Heart right ventricle (tissue), 16 donors: ENCODE results near the gene IARS1. TPM values are rescaled to one million over a fixed set of nuclear protein-coding genes. Genes with fewer than 3 reads are reported as not detected.

ENCODE experiments used
- ATAC-seq, 8 donors: fragments of 200-7000 bp; cut with Tn5 transposase; one replicate each; pipeline ENCODE4 v1.9.1; 2020; ENCODE audit warnings: mild to moderate bottlenecking in 8 of 8, moderate library complexity in 8 of 8, moderate number of reproducible peaks in 1 of 8
- DNase-seq, 2 donors: peaks; one replicate each; pipeline ENCODE4 v3.0.0-alpha.2; 2020
- H3K27ac ChIP-seq, 10 donors: fragments of 200-600 bp; sonication (generic) in 2 of 10; one replicate each; pipeline versions ENCODE4 v1.5.0 to v1.8.0; 2020 to 2022; ENCODE audit warnings: mild to moderate bottlenecking in 3 of 10
- H3K27me3 ChIP-seq, 7 donors: fragments of 200-600 bp; one replicate each; pipeline ENCODE4 v1.8.0; 2021 to 2022; ENCODE audit warnings: mild to moderate bottlenecking in 2 of 7
- H3K36me3 ChIP-seq, 9 donors: fragments of 200-600 bp; sonication (generic) in 1 of 9; one replicate each; pipeline versions ENCODE4 v1.5.0 to v1.8.0; 2020 to 2022; ENCODE audit warnings: mild to moderate bottlenecking in 2 of 9
- H3K4me1 ChIP-seq, 9 donors: fragments of 200-600 bp; sonication (generic) in 1 of 9; one replicate each; pipeline versions ENCODE4 v1.5.0 to v1.8.0; 2020 to 2022; ENCODE audit warnings: mild to moderate bottlenecking in 4 of 9
- H3K4me3 ChIP-seq, 10 donors: fragments of 200-600 bp; sonication (generic) in 2 of 10; one replicate each; pipeline versions ENCODE4 v1.5.0 to v1.8.0; 2020 to 2022; ENCODE audit warnings: mild to moderate bottlenecking in 7 of 10, moderate library complexity in 2 of 10
- H3K9me3 ChIP-seq, 11 donors: fragments of 200-600 bp in 10 of 11; sonication (generic) in 2 of 11; one replicate each; pipeline versions ENCODE4 v1.5.0 to v1.8.0; 2013 to 2022; ENCODE audit warnings: mild to moderate bottlenecking in 2 of 11, control low read depth in 1 of 11, moderate library complexity in 1 of 11
- WGBS, 2 donors: extraction: QIAGEN DNeasy Blood & Tissue Kit; methylation state at CpG; one replicate each; pipeline ENCODE4 v1.1.7; 2013; ENCODE audit warnings: inconsistent platforms in 1 of 2; 5-methylcytosine and 5-hydroxymethylcytosine counted together
- intact Hi-C, 10 donors: fragments of 100-400 bp; cut with DNase I; formaldehyde crosslinking; loops; one replicate each; pipeline versions ENCODE4 v1.11.1 to v1.14.2; 2022
- polyA plus RNA-seq, 2 donors: library from polyadenylated mRNA; stranded (reverse); fragments of 200-250 nt; gene quantifications; one replicate each; pipeline ENCODE4 v1.2.3, GENCODE V29; 2013
- total RNA-seq, 10 donors: library from RNA; stranded (reverse); fragmentation: NEBNext Ultra II Directional in 3 of 10; extraction: Animal tissue kit (Norgen Biotek cat#: 25700) in 3 of 10; gene quantifications; one replicate each; pipeline versions ENCODE4 v1.2.1 to v1.2.4, GENCODE V29; 2021 to 2023
- TF ChIP-seq, protein P1 (sequence below), 9 donors: fragments of 200-600 bp; sonication (generic) in 2 of 9; IDR thresholded peaks; one replicate each; pipeline versions ENCODE4 v1.5.0 to v1.8.0; 2021 to 2022; ENCODE audit warnings: antibody characterized with exemption in 9 of 9, mild to moderate bottlenecking in 5 of 9, moderate library complexity in 1 of 9
- donor health status: Arrhythmogenic right ventricular cardiomyopathy.
- donor health status: ischemic (EF 13 %, LVEDD 7.1; RV severe dilation, severe dysfunction).
- donor health status: healthy with polysubstance abuse.
- donor health status: DM: no; HTN: yes; CAD: no.
- donor health status: DM: no; HTN: no; CAD: no.
- donor health status: ischemic (EF 25% LVEDD 6.9; RV normal size, moderate dysfunction).
- donor health status: ischemic (EF 25% LVEDD 5.7; RV mildly dilated, moderate dysfunction).
- donor health status: healthy.
- donor health status: DM: yes; HTN: yes; CAD: no.
- donor health status: Ischemic cardiomyopathy.
- donor health status: ischemic (EF 35%, LVEDD 5.7; RV mildly dilated, moderate dysfunction).
- donor health status: nonischemic (EF 11% LVEDD 7.7; RV severe dilation, severe dysfunction).
- donor health status: DM: yes; HTN: yes; CAD: no.
- donor health status: PGD.
- donor health status: ischemic (EF 29% LVEDD 5.4; RV normal size, mild dysfunction).
- donor health status: nonischemic (EF 23%, LVEDD 6.1; RV moderate dilation, normal function).

IARS1 gene
- total and polyA plus RNA-seq, 12 donors: 9.0 to 79.6 (median 60.8) TPM

DNA sequence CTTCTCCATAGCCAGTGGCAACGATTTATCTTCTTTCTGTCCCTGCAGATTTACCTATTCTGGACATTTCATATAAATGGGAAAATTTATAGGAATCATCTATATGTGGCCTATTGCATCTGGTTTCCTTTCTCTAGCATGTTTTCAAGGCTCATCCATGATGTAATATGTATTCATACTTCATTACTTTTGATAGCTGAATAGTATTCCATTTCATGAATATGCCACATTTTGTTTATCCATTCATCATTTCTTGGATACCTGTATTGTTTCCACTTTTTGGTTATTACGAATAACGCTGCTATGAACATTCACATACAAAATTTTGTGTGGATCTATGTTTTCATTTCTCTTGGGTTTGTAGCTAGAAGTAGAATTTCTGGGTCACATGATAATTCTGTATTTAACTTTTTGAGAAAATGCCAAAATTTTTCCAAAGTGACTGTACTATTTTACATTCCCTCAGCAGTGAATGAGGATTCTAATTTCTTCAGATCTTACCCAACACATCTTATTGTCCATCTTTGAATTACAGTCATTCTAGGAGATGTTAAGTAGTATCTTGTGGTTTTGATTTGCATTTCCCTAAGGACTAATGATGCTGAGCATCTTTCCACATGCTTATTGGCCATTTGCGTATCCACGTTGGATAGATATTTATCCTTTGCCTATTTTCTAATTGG, 3.6 kb downstream of the IARS1 start:
- no peak for DNase-seq
- H3K4me1 ChIP-seq: peaks cover 0 to 28% (median 20%) of the 10 kb centered on the region in 9 donors
- 96 to 97% methylated on average over 5 of the region's 5 CpGs for WGBS, 2 donors

DNA sequence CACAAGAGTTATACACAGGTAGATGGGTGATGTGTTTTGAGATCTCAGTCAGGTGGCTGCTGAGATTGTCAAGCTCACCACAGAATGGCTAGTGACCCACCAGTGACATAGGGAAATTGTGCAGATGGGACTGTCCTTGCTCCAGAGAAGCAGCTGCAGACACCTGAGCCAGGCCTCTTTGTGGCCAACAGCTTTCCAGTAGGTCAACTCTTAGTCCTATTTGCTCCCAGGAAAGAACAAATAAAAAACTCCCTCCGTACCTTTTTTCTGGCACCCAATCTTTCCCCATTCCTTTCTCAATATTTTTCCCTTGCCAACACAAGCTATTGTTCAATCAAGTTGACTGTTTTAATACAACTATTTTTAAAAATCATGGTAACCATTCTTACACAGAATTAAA, 14.2 kb downstream of the IARS1 start:
- H3K27ac ChIP-seq: no peak overlapping the region
- intact Hi-C loops: loop anchor here in 1 of 10 donors (5.0 kb wide), 1 partner anchor 37 kb away; no protein-coding TSS in a partner anchor
- ATAC-seq (no peak), DNase-seq (no peak)
- H3K9me3 ChIP-seq: no peaks in the 10 kb centered on the region
- peaks cover 0 to 7% (median 0%) of the 10 kb centered on the region in 9 donors for H3K4me1 ChIP-seq
- H3K27me3 ChIP-seq: no peaks in the 10 kb centered on the region
- no peak overlapping the region for H3K4me3 ChIP-seq
- H3K36me3 ChIP-seq: peaks cover 0 to 100% (median 82%) of the 10 kb centered on the region in 9 donors
- TF ChIP-seq, protein P1, sequence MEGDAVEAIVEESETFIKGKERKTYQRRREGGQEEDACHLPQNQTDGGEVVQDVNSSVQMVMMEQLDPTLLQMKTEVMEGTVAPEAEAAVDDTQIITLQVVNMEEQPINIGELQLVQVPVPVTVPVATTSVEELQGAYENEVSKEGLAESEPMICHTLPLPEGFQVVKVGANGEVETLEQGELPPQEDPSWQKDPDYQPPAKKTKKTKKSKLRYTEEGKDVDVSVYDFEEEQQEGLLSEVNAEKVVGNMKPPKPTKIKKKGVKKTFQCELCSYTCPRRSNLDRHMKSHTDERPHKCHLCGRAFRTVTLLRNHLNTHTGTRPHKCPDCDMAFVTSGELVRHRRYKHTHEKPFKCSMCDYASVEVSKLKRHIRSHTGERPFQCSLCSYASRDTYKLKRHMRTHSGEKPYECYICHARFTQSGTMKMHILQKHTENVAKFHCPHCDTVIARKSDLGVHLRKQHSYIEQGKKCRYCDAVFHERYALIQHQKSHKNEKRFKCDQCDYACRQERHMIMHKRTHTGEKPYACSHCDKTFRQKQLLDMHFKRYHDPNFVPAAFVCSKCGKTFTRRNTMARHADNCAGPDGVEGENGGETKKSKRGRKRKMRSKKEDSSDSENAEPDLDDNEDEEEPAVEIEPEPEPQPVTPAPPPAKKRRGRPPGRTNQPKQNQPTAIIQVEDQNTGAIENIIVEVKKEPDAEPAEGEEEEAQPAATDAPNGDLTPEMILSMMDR (IDR thresholded peaks at IDR 0.05): no peak
- WGBS, 2 donors: 97 to 98% methylated on average over 1 of the region's 1 CpG

More for the DNA sequence above, 3.6 kb downstream of the IARS1 start:
- no peak for ATAC-seq
- no peak overlapping the region for H3K27ac ChIP-seq
- H3K4me3 ChIP-seq: no peak overlapping the region
- TF ChIP-seq, protein P1 (IDR thresholded peaks at IDR 0.05): no peak
- no peaks in the 10 kb centered on the region for H3K9me3 ChIP-seq
- intact Hi-C loops: loop anchor here in 3 of 10 donors (5.0 to 10.0 kb wide), 2 partner anchors 148 to 155 kb away; no protein-coding TSS in a partner anchor
- H3K36me3 ChIP-seq: peaks cover 0 to 52% (median 13%) of the 10 kb centered on the region in 9 donors
- H3K27me3 ChIP-seq: no peaks in the 10 kb centered on the region

DNA sequence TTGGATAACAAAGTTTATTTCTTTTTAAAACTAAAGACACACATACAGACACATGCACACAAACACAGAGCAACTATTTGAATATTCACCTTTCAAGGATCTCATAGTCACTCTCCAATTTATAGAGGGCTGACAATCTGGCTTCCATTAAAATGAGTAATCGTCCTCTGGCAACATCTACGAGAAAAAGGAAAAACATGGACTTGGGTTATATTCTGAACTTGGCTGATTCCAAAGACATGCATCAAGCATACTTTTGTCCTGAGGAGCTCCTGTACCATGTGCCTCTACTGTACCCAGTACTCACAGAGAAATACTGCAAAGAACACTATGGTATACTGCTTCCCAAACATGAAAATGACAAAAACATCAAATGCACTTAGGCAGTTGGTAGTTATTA, 15.4 kb downstream of the IARS1 start:
- H3K4me3 ChIP-seq: no peak overlapping the region
- H3K27me3 ChIP-seq: no peaks in the 10 kb centered on the region
- no peak overlapping the region for H3K27ac ChIP-seq
- H3K9me3 ChIP-seq: no peaks in the 10 kb centered on the region
- intact Hi-C loops: loop anchor here in 1 of 10 donors (5.0 kb wide), 1 partner anchor 36 kb away; no protein-coding TSS in a partner anchor
- peaks cover 0 to 7% (median 0%) of the 10 kb centered on the region in 9 donors for H3K4me1 ChIP-seq
- TF ChIP-seq, protein P1 (IDR thresholded peaks at IDR 0.05): no peak
- ATAC-seq: no peak
- 80 to 85% methylated on average over 2 of the region's 2 CpGs for WGBS, 2 donors
- H3K36me3 ChIP-seq: peaks cover 0 to 100% (median 85%) of the 10 kb centered on the region in 9 donors
- DNase-seq: no peak

DNA sequence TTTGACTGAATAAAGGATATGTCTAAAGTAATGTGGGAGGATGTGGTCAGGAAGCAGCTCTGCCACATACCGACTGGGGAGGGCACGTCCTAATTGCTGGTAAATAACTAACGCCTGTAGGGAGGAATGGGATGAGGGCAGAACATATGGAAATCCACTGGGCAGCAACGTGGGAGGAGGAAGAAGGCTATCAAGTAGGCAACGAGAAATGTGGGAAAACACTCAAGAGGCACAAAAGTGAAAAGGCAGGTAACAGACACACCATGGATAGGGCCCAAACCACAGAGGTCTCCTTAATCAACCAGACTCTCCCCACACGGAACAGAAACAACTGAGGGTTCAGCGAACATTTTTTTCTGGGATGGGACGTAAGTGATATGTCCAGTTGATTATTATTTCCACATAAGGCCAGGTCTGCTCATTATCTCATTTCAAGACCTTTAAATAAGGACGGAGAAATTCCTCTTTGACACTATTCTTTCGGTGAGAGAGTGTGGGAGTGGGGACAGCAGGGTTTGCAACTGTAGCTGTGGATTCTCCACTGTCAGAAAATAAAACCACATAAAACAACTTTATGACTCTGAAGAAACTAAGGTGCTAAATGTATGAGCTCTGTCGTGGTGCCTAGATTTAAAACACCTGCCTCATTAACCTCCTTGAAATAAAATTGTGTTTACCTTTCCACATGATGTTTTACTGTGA, 17.0 kb downstream of the IARS1 start:
- Histone ChIP-seq H3K27ac (no peak overlapping the region), H3K4me1 (peaks cover 0 to 7% (median 0%) of the 10 kb centered on the region in 9 donors), H3K4me3 (no peak overlapping the region), H3K36me3 (peaks cover 0 to 100% (median 93%) of the 10 kb centered on the region in 9 donors), H3K27me3 (no peaks in the 10 kb centered on the region), H3K9me3 (no peaks in the 10 kb centered on the region)
- DNase-seq (no peak), ATAC-seq (no peak)
- intact Hi-C loops: loop anchor here in 1 of 10 donors (5.0 kb wide), 1 partner anchor 34 kb away; no protein-coding TSS in a partner anchor
- TF ChIP-seq, protein P1 (IDR thresholded peaks at IDR 0.05): no peak
- WGBS, 2 donors: 64 to 67% methylated on average over 11 of the region's 11 CpGs
